NCI-H1092 treated with DMSO at 0.1 percent for 48 hours (cell line): ENCODE measurements around the gene DEF6.
"Not testable (repeated sequence)": the region's sequence is repeated elsewhere in the genome, so short reads cannot be mapped to it uniquely, and the experiment has no call there.

Experiments used
- DNase-seq: peaks from one replicate; lab custom pipeline; 2025; lab: John Stamatoyannopoulos, UW

DEF6 gene

GRCh38 chr6:35311390-35312075, 13.9 kb downstream of the DEF6 start:
- DNase-seq = no peak

- no peak for DNase-seq
Measured at GRCh38 chr6:35312076-35312800, 14.6 kb downstream of the DEF6 start.

DNA sequence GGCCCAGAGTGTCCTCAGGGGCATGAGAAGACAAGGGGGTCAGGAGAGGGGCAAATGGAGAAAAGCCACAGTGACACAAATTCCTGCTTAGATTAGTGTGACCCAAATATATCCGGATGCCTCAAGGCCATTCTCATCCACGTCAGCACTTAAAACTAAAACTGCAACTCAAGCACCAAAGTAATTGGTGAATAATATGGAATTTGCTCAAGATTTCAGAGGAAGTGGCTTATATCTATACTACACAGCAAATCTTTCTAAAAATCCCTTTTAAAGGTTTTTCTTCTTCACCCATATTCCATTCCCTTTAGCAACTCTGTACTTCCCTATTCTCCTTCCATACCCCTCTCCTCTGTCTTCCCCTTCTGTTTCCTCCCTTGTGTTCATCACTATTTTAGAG, 15.2 kb downstream of the DEF6 start:
- DNase-seq = no peak

- DNase-seq = no peak
Measured at GRCh38 chr6:35317483-35318195, 20.0 kb downstream of the DEF6 start.

DNA sequence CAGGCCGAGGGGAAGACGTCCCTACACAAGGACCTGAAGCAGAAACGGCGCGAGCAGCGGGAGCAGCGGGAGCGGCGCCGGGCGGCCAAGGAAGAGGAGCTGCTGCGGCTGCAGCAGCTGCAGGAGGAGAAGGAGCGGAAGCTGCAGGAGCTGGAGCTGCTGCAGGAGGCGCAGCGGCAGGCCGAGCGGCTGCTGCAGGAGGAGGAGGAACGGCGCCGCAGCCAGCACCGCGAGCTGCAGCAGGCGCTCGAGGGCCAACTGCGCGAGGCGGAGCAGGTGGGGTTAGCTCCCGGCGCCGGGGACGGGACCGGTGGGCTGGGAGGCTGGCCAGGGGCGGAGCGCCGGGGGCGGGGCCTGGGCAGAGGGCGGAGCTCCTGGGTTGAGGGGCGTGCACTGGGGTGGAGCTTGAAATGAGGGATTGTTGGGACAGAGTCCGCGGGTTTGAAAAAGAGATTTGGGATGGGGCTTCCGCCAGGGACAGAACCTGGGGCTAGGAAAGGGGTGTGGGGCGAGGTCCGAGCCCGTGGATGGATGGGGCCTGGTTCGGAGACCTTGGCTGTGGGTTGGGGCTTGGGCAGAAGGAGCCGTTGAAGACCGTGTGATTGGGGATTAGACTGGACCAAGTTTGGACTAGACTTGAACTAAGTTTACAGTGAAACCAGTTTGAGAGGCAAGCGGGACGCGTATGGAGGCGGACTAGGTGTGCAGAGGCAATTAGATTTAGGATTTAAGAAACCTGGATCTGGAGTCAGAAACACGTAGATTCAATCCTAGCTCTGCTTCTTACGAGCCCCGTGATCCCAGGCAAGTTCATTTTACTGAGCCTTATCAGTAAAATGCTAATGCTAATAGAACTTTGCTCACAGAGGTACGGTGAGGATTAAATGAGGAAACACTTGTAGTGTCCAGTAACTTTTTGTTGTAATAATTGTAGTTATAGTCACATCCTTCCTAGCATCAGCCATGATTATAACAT, 20.9 kb downstream of the DEF6 start:
- peak; percentile 74 for DNase-seq

DNA sequence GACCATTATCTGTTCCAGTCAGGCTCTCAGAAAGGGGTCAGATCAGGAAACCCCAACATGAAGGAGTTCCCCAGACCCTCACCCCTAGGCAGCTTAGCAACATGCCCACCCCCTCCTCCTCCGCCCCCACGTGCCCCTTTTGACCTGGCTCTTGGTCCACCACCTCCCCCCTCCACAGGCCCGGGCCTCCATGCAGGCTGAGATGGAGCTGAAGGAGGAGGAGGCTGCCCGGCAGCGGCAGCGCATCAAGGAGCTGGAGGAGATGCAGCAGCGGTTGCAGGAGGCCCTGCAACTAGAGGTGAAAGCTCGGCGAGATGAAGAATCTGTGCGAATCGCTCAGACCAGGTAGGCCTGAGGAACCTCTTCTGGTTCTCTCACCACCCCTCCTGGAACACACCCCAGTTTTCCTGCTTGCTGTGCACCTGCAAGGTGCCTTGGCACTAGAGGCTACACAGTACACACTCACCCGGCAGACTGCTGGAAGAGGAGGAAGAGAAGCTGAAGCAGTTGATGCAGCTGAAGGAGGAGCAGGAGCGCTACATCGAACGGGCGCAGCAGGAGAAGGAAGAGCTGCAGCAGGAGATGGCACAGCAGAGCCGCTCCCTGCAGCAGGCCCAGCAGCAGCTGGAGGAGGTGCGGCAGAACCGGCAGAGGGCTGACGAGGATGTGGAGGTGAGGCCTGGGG, 21.9 kb downstream of the DEF6 start:
- no peak for DNase-seq

- no peak for DNase-seq
Measured at GRCh38 chr6:35320031-35320410, 22.4 kb downstream of the DEF6 start.

DNA sequence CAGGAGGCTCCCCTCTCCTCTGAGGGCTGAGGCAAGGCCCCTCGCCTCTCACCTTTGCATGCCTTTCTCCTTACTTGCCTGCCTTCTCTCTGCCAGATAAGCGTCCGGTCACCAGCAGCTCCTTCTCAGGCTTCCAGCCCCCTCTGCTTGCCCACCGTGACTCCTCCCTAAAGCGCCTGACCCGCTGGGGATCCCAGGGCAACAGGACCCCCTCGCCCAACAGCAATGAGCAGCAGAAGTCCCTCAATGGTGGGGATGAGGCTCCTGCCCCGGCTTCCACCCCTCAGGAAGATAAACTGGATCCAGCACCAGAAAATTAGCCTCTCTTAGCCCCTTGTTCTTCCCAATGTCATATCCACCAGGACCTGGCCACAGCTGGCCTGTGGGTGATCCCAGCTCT, 23.5 kb downstream of the DEF6 start:
- no peak for DNase-seq

DNA sequence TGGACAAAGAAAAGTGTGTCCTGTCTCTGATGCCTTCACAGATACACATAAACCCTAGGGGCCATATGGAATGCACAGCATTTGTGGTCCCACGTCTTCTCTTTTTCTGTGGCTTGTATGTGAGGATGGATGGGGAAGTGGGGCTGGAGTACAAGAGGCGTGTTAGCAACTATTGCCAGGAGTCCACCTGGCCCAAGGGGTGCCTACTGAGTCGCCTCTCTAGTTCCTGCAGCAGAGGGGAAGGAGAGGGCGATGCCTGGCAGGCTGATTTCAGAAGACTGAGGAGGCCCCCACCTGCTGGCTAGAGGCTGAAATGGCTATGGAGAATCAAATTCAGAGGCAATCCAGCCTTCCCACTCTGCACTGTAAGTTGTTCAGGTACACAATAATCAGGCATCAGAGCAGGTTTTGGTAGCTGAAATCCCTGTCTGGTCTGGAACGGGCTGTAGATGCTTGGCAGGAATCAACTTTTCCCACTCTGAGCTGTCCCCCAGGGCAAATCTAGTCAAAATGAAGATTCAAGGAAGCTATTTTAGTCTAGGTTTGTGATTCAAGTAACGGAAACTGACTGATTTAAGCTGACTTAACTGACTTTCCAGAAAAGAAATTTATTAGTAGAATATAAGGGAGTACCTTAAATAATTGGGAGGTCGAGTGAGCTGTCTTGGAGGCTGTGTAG, 29.9 kb downstream of the DEF6 start:
- DNase-seq = peak; percentile 17

GRCh38 chr6:35328108-35328723, 30.6 kb downstream of the DEF6 start:
- no peak for DNase-seq

DNA sequence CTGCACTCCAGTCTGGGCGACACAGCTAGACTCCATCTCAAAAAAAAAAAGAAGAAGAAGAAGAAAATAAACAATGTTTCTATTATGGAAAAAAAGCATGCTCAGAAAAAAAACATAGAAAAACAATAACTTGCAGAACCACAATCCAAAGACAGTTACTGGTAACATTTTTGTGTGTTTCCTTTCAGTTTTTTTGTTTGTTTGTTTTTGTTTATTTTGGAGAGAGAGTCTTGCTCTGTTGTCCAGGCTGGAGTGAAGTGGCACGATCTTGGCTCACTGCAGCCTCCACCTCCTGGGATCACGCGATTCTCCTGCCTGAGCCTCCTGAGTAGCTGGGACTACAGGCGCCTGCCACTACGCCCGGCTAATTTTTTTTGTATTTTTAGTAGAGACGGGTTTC, 31.3 kb downstream of the DEF6 start:
- not testable (repeated sequence) for DNase-seq

DNA sequence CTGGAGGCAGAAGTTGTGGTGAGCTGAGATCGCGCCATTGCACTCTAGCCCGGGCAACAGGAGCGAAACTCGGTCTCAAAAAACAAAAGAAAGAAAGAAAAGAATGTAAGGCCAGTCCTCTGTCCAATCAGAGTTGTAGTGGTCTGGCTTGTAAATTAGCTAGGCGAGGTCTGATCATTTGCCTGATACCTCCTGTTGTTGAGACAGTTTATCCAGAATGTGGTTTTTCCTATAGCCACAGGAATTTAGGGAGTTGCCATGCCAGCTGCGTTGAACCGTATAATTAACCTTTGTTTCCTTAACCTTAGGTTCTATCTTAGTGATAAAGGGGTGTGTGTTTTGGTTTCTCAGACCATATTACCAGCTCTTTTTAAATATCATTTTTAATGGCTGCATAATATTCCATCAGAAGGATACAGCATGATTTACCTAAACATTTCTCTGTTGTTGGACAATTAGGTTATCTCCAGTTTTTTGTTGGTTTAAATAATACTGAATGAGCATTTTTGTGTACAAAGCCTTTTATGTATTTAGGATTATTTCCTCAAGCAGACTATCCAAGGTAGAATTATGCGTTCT, 33.0 kb downstream of the DEF6 start:
- no peak for DNase-seq

GRCh38 chr6:35332074-35332887, 34.7 kb downstream of the DEF6 start:
- DNase-seq = peak; percentile 54

- DNase-seq = no peak
Measured at GRCh38 chr6:35341557-35341956, 43.9 kb downstream of the DEF6 start.

DNA sequence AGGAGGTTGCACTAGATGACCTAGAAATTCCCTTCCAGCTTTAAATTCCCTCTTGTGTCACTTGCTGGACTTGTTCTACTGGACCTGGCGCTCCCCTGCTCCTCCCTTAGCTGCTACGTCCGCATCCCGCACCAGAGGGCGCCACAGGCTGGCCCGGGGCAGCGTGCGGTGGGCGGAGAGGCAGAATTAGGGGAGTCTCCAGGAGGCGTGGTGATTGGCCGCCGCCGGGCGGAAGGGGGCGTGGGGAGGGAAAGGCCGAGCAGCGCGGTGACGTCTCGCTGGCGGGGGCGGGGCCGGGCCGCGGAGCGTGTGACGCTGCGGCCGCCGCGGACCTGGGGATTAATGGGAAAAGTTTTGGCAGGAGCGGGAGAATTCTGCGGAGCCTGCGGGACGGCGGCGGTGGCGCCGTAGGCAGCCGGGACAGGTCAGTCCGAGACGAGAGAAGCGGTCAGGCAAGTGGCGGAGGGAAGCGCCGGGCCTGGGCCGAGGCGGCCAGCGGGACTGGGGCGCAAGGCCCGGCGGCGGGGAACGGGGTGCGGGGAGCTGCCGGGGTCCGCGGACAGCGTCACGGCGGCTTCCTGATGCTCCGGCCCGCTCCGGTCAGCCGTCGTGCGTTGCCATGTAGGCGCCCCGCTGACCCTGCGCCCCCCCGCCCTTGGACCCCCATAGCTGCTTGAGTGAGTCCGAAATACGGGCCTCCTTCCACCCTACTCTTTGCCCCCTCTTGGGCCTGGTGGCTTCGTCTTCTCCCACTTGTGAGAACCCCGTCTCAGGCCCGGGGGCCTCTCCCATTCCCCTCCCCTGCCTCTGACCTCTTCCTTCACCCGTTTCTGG, 44.9 kb downstream of the DEF6 start, which contains the start of gene PPARD:
PPARD (plus strand) TSS at position 301 of the 834 bp plus-strand sequence. CDS start 68,530 bp downstream, outside the sequence.
- peak; percentile 83 for DNase-seq

DNA sequence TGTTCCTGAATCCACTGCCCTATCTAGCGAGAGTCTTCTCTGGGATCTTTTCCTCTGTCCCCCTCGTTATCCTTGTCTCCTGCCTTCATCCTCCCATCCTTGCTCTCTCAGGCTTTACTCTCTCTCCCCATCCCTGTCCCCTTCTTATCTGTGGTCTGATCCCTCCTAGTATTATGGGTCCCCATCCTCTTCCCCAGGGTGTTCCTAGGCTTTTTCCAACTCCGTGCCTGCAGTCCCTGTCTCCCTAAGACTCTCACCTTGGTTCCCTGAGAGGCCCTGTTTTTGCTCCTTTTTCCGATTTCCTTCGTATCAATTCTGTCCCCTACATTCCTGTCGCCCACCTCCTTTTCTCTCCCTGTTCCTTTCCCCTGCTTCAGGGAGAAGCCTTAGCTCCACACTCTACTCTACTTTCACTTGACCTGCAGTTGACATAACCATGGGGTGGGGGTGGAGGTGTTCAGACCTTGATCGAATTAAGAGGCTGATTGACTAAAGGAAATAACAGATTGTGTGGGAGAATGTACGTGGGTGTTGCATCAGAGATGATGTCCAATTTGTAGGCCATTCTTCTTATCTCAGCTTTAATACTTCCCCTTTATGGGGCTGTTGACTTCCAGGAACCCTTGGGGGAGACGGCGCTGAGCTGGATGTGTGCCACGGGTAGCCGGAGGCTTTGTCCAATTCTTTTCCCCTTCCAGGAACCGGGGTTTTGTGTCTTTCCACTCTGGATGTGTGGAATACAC, 45.6 kb downstream of the DEF6 start:
- DNase-seq = no peak

- no peak for DNase-seq
Measured at GRCh38 chr6:35343835-35344550, 46.4 kb downstream of the DEF6 start.
